CD4-positive, alpha-beta T cell (primary cell): ENCODE data around the gene GTF2E1. TPM values are rescaled to one million over a fixed set of nuclear protein-coding genes. Genes with fewer than 3 reads are reported as not detected.

ENCODE experiments used
- ATAC-seq: fragments of 200-7000 bp; cut with Tn5 transposase; one replicate; pipeline ENCODE4 v1.10.0; 2022; ENCODE audit warnings: mild to moderate bottlenecking; ENCODE audit not compliant: poor library complexity
- CTCF ChIA-PET: fragments of 350-600 bp; sonication (Branson Sonifier 250); formaldehyde crosslinking; loops from one replicate; lab custom pipeline; 2021; ENCODE audit warnings: antibody characterized with exemption, inconsistent platforms; lab: Charles Lee
- POLR2A ChIA-PET: fragments of 350-600 bp; sonication (Branson Sonifier 250); formaldehyde crosslinking; loops from one replicate; lab custom pipeline; 2021; ENCODE audit warnings: antibody characterized with exemption, inconsistent platforms; lab: Charles Lee
- DNase-seq, 14 experiments: peaks; one replicate each; pipeline ENCODE4 v3.0.0-alpha.2; 2013 to 2020; ENCODE audit warnings: mixed read lengths in 2 of 14
- H3K27ac ChIP-seq, 2 donors: one replicate each; pipeline versions ENCODE4 v1.5.1 to v1.7.0; 2013; ENCODE audit warnings: low read length in 2 of 2, low read depth in 1 of 2, mild to moderate bottlenecking in 1 of 2
- H3K27me3 ChIP-seq, 2 experiments: 1 replicate in 1 of 2; 2 replicates in 1 of 2; pipeline versions ENCODE4 v1.6.1 to v1.7.0; 2013; ENCODE audit warnings: low read length in 2 of 2, control low read depth in 1 of 2, mild to moderate bottlenecking in 1 of 2, moderate library complexity in 1 of 2; ENCODE audit not compliant: insufficient read depth in 2 of 2, control insufficient read depth in 1 of 2
- H3K36me3 ChIP-seq: one replicate; pipeline ENCODE4 v1.6.1; 2013; ENCODE audit warnings: low read length, control low read depth; ENCODE audit not compliant: insufficient read depth
- H3K4me1 ChIP-seq: one replicate; pipeline ENCODE4 v1.6.1; 2013; ENCODE audit warnings: low read length, control low read depth; ENCODE audit not compliant: insufficient read depth
- H3K4me3 ChIP-seq: one replicate; pipeline ENCODE4 v1.5.1; 2013; ENCODE audit warnings: mild to moderate bottlenecking, low read length, moderate library complexity
- H3K9me3 ChIP-seq, 2 experiments: 1 replicate in 1 of 2; 2 replicates in 1 of 2; pipeline versions ENCODE4 v1.6.1 to v1.7.0; 2013; ENCODE audit warnings: low read length in 2 of 2, mild to moderate bottlenecking in 2 of 2, control low read depth in 1 of 2, moderate library complexity in 1 of 2; ENCODE audit not compliant: control insufficient read depth in 1 of 2, insufficient read depth in 1 of 2
- H3K27ac Mint-ChIP-seq: one replicate; pipeline ENCODE4 v1.8.0; 2020; ENCODE audit warnings: mixed read lengths
- H3K27me3 Mint-ChIP-seq: one replicate; pipeline ENCODE4 v1.8.0; 2021; ENCODE audit warnings: mixed read lengths
- H3K36me3 Mint-ChIP-seq: one replicate; pipeline ENCODE4 v1.8.0; 2021; ENCODE audit warnings: low read depth, mixed read lengths
- H3K4me1 Mint-ChIP-seq: one replicate; pipeline ENCODE4 v1.8.0; 2021; ENCODE audit warnings: low read depth, mixed read lengths
- H3K4me3 Mint-ChIP-seq: one replicate; pipeline ENCODE4 v1.8.0; 2020; ENCODE audit warnings: mild to moderate bottlenecking, mixed read lengths
- H3K9me3 Mint-ChIP-seq: one replicate; pipeline ENCODE4 v1.8.0; 2020; ENCODE audit warnings: mixed read lengths
- CTCF ChIP-seq: fragments of 200-600 bp; IDR thresholded peaks from one replicate; pipeline ENCODE4 v1.8.0; 2022; ENCODE audit warnings: antibody characterized with exemption, mild to moderate bottlenecking
- intact Hi-C, 2 experiments: fragments of 100-400 bp; cut with DNase I in 1 of 2; cut with micrococcal nuclease in 1 of 2; formaldehyde crosslinking; loops; one replicate each; pipeline versions ENCODE4 v1.15.1 to v1.9.0; 2023 to 2025; cut with DNase I, micrococcal nuclease
- total RNA-seq, 174 experiments: library from RNA in 2 of 174; stranded (reverse) in 2 of 174; gene quantifications; one replicate each; pipeline ENCODE4 v1.2.3 and lab custom pipeline; 2021 to 2026

GTF2E1 gene
- total RNA-seq, 2 experiments from 2014 or later = 6.3 to 7.5 TPM

- H3K9me3 Mint-ChIP-seq = no peaks in the 10 kb centered on the region
- Histone ChIP-seq H3K4me1 (no peaks in the 10 kb centered on the region), H3K27me3 (no peaks in the 10 kb centered on the region), H3K4me3 (no peak overlapping the region), H3K36me3 (no peaks in the 10 kb centered on the region), H3K27ac (no peak overlapping the region), H3K9me3 (no peaks in the 10 kb centered on the region)
- intact Hi-C loops = no loop called here
- ChIA-PET CTCF (no interaction called here), POLR2A (no interaction called here)
- no peak overlapping the region for H3K27ac Mint-ChIP-seq
- ATAC-seq = no peak
- no peak for TF ChIP-seq CTCF
- DNase-seq = no peak
- no peaks in the 10 kb centered on the region for H3K36me3 Mint-ChIP-seq
- no peaks in the 10 kb centered on the region for H3K4me1 Mint-ChIP-seq
- no peak overlapping the region for H3K4me3 Mint-ChIP-seq
- peaks cover 8% of the 10 kb centered on the region for H3K27me3 Mint-ChIP-seq
These were observed 60.4 kb downstream of the GTF2E1 start for GRCh38 chr3:120802916-120803315.

GRCh38 chr3:120816728-120817127 is 74.2 kb downstream of the GTF2E1 start:
- no peak overlapping the region for H3K27ac ChIP-seq
- H3K9me3 ChIP-seq = no peaks in the 10 kb centered on the region
- no peaks in the 10 kb centered on the region for H3K36me3 Mint-ChIP-seq
- H3K27me3 Mint-ChIP-seq = peaks cover 42% of the 10 kb centered on the region
- H3K27me3 ChIP-seq = no peaks in the 10 kb centered on the region
- H3K27ac Mint-ChIP-seq = no peak overlapping the region
- ATAC-seq (no peak), DNase-seq (no peak)
- no peak for TF ChIP-seq CTCF
- H3K9me3 Mint-ChIP-seq = no peaks in the 10 kb centered on the region
- no peak overlapping the region for H3K4me3 ChIP-seq
- no peaks in the 10 kb centered on the region for H3K36me3 ChIP-seq
- ChIA-PET POLR2A (no interaction called here), CTCF (no interaction called here)
- H3K4me1 ChIP-seq = no peaks in the 10 kb centered on the region
- H3K4me1 Mint-ChIP-seq = no peaks in the 10 kb centered on the region
- H3K4me3 Mint-ChIP-seq = no peak overlapping the region
- intact Hi-C loops = no loop called here

- peaks cover 13% of the 10 kb centered on the region for H3K27me3 Mint-ChIP-seq
- no peaks in the 10 kb centered on the region for H3K36me3 Mint-ChIP-seq
- DNase-seq (no peak), ATAC-seq (no peak)
- H3K9me3 Mint-ChIP-seq = no peaks in the 10 kb centered on the region
- ChIA-PET CTCF (no interaction called here), POLR2A (no interaction called here)
- no peaks in the 10 kb centered on the region for H3K4me1 Mint-ChIP-seq
- no peaks in the 10 kb centered on the region for H3K27me3 ChIP-seq
- no peaks in the 10 kb centered on the region for H3K9me3 ChIP-seq
- no peak overlapping the region for H3K27ac Mint-ChIP-seq
- H3K4me3 ChIP-seq = no peak overlapping the region
- no peak overlapping the region for H3K27ac ChIP-seq
- no peaks in the 10 kb centered on the region for H3K36me3 ChIP-seq
- no peak overlapping the region for H3K4me3 Mint-ChIP-seq
- no peak for TF ChIP-seq CTCF
- H3K4me1 ChIP-seq = no peaks in the 10 kb centered on the region
- intact Hi-C loops = no loop called here
These were observed 78.2 kb downstream of the GTF2E1 start for GRCh38 chr3:120820748-120821147.
